Peyer's patch (tissue), 4 donors: Measurements from ENCODE around the gene FGF22. TPM values are rescaled to one million over a fixed set of nuclear protein-coding genes. Genes with fewer than 3 reads are reported as not detected.

ENCODE experiments used
- DNase-seq, 3 donors: peaks; one replicate each; pipeline ENCODE4 v3.0.0-alpha.2; 2017 to 2019
- H3K27ac ChIP-seq, 4 donors: fragments of 200-600 bp; sonication (generic); one replicate each; pipeline ENCODE4 v1.5.1; 2016 to 2019
- H3K27me3 ChIP-seq, 2 donors: fragments of 200-600 bp; sonication (generic); one replicate each; pipeline ENCODE4 v1.5.1; 2019
- H3K36me3 ChIP-seq, 3 donors: fragments of 200-600 bp; sonication (generic); one replicate each; pipeline ENCODE4 v1.5.1; 2016 to 2019
- H3K4me1 ChIP-seq, 4 donors: fragments of 200-600 bp; sonication (generic); one replicate each; pipeline ENCODE4 v1.5.1; 2016 to 2019
- H3K4me3 ChIP-seq, 4 donors: fragments of 200-600 bp; sonication (generic); 1 replicate in 3 of 4; 2 replicates in 1 of 4; pipeline ENCODE4 v1.5.1; 2016 to 2019; ENCODE audit warnings: mild to moderate bottlenecking in 1 of 4
- H3K9me3 ChIP-seq, 4 donors: fragments of 200-600 bp; sonication (generic); one replicate each; pipeline ENCODE4 v1.5.1; 2016 to 2019; ENCODE audit warnings: mild to moderate bottlenecking in 1 of 4
- CTCF ChIP-seq, 6 experiments: fragments of 450-650 bp in 4 of 6; fragments of 200-600 bp in 2 of 6; sonication (generic) in 1 of 6; IDR thresholded peaks; one replicate each; pipeline ENCODE4 v1.5.1; 2017 to 2019; ENCODE audit warnings: antibody characterized with exemption in 6 of 6, mild to moderate bottlenecking in 3 of 6, moderate library complexity in 1 of 6
- POLR2A ChIP-seq, 2 donors: fragments of 450-650 bp; IDR thresholded peaks; one replicate each; pipeline ENCODE4 v1.5.1; 2017; ENCODE audit warnings: antibody characterized with exemption in 2 of 2, mild to moderate bottlenecking in 2 of 2, moderate library complexity in 2 of 2
- total RNA-seq, 4 donors: library from RNA; depleted of rRNA; stranded (reverse); fragments of >200 nt; gene quantifications; one replicate each; pipeline ENCODE4 v1.1.0, GENCODE V29; 2016

The FGF22 gene
- total RNA-seq, 4 donors from 2014 or later: not detected

GRCh38 chr19:690203-690602 lies 50.5 kb downstream of the FGF22 start:
- Histone ChIP-seq H3K36me3 (no peaks in the 10 kb centered on the region), H3K4me1 (peaks cover 0 to under 1% (median 0%) of the 10 kb centered on the region in 4 donors), H3K4me3 (no peak overlapping the region), H3K27ac (no peak overlapping the region), H3K9me3 (no peaks in the 10 kb centered on the region), H3K27me3 (no peaks in the 10 kb centered on the region)
- no peak for DNase-seq
- TF ChIP-seq CTCF (IDR thresholded peaks at IDR 0.05): no peak
- no peak for TF ChIP-seq POLR2A (IDR thresholded peaks at IDR 0.05)

Other genes starting within 250 kb of the FGF22 start
- under 1 TPM in 2 of 4 donors, not detected in 2; 0.47 to 0.80 TPM for gene C2CD4C, start 230.7 kb upstream of the FGF22 start, total RNA-seq
- 10 to 100 TPM in 3 of 4 donors, 1 to 10 TPM in 1; 9.5 to 33.0 (median 18.3) TPM for gene SHC2, start 178.8 kb upstream of the FGF22 start, total RNA-seq
- 10 to 100 TPM in 1 of 4 donors, 1 to 10 TPM in 3; 1.4 to 25.6 (median 5.1) TPM for gene MADCAM1, start 143.4 kb upstream of the FGF22 start, total RNA-seq
- 10 to 100 TPM; 11.6 to 35.7 (median 24.2) TPM for gene TPGS1, start 132.4 kb upstream of the FGF22 start, total RNA-seq
- 10 to 100 TPM; 65.6 to 91.1 (median 75.2) TPM for gene CDC34, start 108.1 kb upstream of the FGF22 start, total RNA-seq
- 1 to 10 TPM in 2 of 4 donors, not detected in 2; 2.8 to 4.0 TPM for gene GZMM, start 95.8 kb upstream of the FGF22 start, total RNA-seq
- 100 to 1,000 TPM; 149 to 501 (median 469) TPM for gene BSG, start 67.3 kb upstream of the FGF22 start, total RNA-seq
- gene HCN2, start 50.0 kb upstream of the FGF22 start, total RNA-seq: not detected
- 100 to 1,000 TPM in 1 of 4 donors, 10 to 100 TPM in 3; 33.8 to 119 (median 70.5) TPM for gene POLRMT, start 6.3 kb upstream of the FGF22 start, total RNA-seq
- gene RNF126, start 23.3 kb downstream of the FGF22 start, total RNA-seq: 100 to 1,000 TPM in 3 of 4 donors, 10 to 100 TPM in 1; 83.3 to 119 (median 115) TPM
- gene FSTL3, start 36.5 kb downstream of the FGF22 start, total RNA-seq: 10 to 100 TPM; 13.8 to 94.9 (median 34.9) TPM
- gene PRSS57, start 55.6 kb downstream of the FGF22 start, total RNA-seq: not detected
- 10 to 100 TPM in 3 of 4 donors, 1 to 10 TPM in 1; 7.5 to 33.8 (median 21.6) TPM for gene PALM, start 69.1 kb downstream of the FGF22 start, total RNA-seq
- gene MISP, start 111.2 kb downstream of the FGF22 start, total RNA-seq: 100 to 1,000 TPM; 116 to 828 (median 637) TPM
- gene PTBP1, start 157.6 kb downstream of the FGF22 start, total RNA-seq: 100 to 1,000 TPM; 173 to 436 (median 229) TPM
- not detected for gene PLPPR3, start 182.1 kb downstream of the FGF22 start, total RNA-seq
- not detected for gene AZU1, start 188.0 kb downstream of the FGF22 start, total RNA-seq
- not detected for gene PRTN3, start 201.1 kb downstream of the FGF22 start, total RNA-seq
- gene ELANE, start 212.4 kb downstream of the FGF22 start, total RNA-seq: not detected
- gene CFD, start 219.8 kb downstream of the FGF22 start, total RNA-seq: 100 to 1,000 TPM; 140 to 403 (median 303) TPM